Measurements from ENCODE around the gene MTM1.

- TF ChIP-seq, protein P1, sequence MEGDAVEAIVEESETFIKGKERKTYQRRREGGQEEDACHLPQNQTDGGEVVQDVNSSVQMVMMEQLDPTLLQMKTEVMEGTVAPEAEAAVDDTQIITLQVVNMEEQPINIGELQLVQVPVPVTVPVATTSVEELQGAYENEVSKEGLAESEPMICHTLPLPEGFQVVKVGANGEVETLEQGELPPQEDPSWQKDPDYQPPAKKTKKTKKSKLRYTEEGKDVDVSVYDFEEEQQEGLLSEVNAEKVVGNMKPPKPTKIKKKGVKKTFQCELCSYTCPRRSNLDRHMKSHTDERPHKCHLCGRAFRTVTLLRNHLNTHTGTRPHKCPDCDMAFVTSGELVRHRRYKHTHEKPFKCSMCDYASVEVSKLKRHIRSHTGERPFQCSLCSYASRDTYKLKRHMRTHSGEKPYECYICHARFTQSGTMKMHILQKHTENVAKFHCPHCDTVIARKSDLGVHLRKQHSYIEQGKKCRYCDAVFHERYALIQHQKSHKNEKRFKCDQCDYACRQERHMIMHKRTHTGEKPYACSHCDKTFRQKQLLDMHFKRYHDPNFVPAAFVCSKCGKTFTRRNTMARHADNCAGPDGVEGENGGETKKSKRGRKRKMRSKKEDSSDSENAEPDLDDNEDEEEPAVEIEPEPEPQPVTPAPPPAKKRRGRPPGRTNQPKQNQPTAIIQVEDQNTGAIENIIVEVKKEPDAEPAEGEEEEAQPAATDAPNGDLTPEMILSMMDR (IDR thresholded peaks at IDR 0.05) = no peak
- TF ChIP-seq EZH2 (IDR thresholded peaks at IDR 0.05) = no peak
Observed at GRCh38 chrX:150574559-150575418, 6.4 kb downstream of the MTM1 start.
